Fibroblast of lung (primary cell): ENCODE results near the gene CLEC16A.

Experiments used
- CTCF ChIP-seq, 2 donors: IDR thresholded peaks in 1 of 2; conservative IDR thresholded peaks in 1 of 2; 1 replicate in 1 of 2; 2 replicates in 1 of 2; pipeline ENCODE4 v1.5.1; 2011 to 2012; ENCODE audit warnings: low read length in 2 of 2, control low read depth in 1 of 2, inconsistent platforms in 1 of 2, low read depth in 1 of 2, mild to moderate bottlenecking in 1 of 2
- EZH2 ChIP-seq: IDR thresholded peaks from 2 replicates; pipeline ENCODE4 v1.5.1; 2012; ENCODE audit warnings: low read length, control low read depth, mild to moderate bottlenecking; ENCODE audit errors: missing control alignments

DNA sequence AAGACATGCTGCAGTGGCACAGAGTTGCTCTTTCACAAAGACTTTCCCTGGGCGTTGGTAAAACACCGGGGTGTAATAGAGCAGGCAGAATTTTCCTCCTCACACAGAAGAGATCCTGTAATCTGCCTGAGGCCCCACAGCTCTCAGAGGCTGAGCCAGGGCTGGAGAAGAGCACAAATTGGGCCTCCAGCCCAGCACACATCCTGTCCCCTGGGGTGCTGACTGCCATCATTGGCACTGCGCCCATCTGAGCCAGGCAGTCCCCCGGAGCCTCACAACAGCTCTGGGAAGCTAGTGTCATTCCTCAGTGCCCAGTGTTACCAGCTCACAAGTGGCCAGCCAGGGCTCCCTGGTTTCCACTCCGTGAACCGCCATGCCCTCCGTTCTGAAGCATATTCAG is 192.2 kb downstream of the CLEC16A start:
- TF ChIP-seq CTCF (conservative IDR thresholded peaks at IDR 0.05 in 1 of 2, IDR thresholded peaks at IDR 0.05 in 1 of 2; ENCODE audit: low read depth in 1 of 2, low read length in 2 of 2) = no peak
- TF ChIP-seq EZH2 = no peak
